HG02973 (cell line): ENCODE data around the gene TEX261.

Source experiments
- ATAC-seq: cut with Tn5 transposase; IDR thresholded peaks from one replicate; pipeline ENCODE4 v1.9.1; 2021; ENCODE audit warnings: moderate library complexity; ENCODE audit not compliant: unreplicated experiment

TEX261 gene

GRCh38 chr2:70982971-70983370 is 11.7 kb downstream of the TEX261 start:
- ATAC-seq = no peak

- ATAC-seq = no peak
Observed at GRCh38 chr2:70981866-70982810, 12.5 kb downstream of the TEX261 start.

- ATAC-seq = no peak
Observed at GRCh38 chr2:70981421-70981820, 13.3 kb downstream of the TEX261 start.

DNA sequence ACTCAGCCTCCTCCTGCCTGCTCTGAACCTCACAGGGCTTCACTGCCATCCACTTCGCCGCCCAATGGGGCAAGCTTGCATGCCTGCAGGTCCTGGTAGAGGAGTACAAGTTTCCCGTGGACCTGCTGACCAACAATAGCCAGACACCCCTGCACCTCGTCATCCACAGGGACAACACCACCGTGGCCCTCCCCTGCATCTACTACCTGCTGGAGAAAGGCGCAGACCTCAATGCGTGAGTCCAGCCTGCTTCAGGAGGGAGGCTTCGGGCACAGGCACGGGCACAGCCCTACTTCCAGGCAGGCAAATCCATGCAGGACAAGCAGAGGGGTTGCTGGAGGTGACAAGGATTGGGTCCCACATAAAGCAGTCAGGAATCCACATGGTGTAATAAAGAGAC is 15.0 kb downstream of the TEX261 start:
- no peak for ATAC-seq

GRCh38 chr2:70979180-70979488 is 15.5 kb downstream of the TEX261 start:
- ATAC-seq = no peak

GRCh38 chr2:70978341-70979179 is 16.1 kb downstream of the TEX261 start, which contains the start of gene ANKRD53:
Gene ANKRD53, plus strand, starts transcription at chr2:70978630. Its CDS starts 16 bp downstream, at chr2:70978646.
- ATAC-seq = no peak

DNA sequence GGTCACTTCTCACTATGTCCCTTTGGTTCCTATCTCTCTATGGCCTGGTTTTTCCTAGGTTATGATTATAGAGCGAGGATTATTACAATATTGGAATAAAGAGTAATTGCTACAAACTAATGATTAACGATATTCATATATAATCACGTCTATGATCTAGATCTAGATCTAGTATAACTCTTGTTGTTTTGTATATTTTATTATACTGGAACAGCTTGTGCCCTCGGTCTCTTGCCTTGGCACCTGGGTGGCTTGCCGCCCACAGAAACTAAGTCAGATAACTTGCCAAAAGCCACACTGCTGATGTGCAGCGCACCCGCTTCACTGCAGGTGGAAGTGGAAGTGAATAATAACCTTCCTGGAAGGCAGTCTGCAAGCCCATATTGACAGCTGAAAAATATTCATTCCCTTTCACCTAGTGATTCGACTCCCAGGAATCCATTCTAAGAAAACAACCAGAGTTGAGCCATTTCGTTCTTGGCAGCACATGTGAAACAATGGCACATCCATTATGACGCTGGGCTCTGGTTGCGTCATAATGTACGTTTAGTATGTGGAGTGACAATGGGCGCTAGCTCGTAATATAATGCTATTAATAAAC is 17.0 kb downstream of the TEX261 start:
- no peak for ATAC-seq

- no peak for ATAC-seq
Observed at GRCh38 chr2:70975237-70975636, 19.4 kb downstream of the TEX261 start.

- ATAC-seq = no peak
Observed at GRCh38 chr2:70974592-70974991, 20.1 kb downstream of the TEX261 start.

DNA sequence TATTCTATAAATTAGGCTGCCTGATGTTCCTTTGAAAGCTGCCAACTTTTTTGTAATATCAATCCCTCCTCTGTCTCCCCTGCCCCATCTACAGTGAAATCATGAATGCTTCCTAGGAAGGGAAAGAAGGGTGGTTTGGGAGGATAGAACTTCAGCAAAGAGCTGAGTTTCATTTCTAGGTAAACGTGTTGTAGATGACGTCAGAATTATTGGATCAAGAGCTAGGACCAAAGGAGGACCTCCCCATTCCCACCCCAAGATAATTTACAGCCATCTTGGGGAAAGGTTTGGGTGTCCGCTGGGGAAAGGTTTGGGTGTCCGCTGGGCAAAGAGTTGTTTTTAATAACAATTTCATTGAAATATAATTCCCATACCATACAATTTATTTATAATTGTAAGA is 27.5 kb downstream of the TEX261 start:
- no peak for ATAC-seq

DNA sequence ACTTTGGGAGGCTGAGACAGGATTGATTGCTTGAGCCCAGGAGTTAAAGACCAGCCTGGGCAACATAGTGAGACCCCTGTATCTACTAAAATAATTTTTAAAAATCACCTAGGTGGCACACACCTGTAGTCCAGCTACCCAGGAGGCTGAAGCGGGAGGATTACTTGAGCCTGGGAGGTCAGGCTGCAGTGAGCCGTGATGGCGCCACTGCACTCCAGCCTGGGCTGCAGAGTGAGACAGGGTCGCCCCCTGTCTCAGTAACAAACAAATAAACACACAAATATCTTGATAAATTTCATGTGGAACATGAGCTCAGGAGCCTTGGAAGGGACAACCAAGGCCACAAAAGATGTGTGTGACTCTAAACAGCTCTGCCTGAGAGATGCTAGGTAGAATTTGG is 28.0 kb downstream of the TEX261 start:
- ATAC-seq = no peak

DNA sequence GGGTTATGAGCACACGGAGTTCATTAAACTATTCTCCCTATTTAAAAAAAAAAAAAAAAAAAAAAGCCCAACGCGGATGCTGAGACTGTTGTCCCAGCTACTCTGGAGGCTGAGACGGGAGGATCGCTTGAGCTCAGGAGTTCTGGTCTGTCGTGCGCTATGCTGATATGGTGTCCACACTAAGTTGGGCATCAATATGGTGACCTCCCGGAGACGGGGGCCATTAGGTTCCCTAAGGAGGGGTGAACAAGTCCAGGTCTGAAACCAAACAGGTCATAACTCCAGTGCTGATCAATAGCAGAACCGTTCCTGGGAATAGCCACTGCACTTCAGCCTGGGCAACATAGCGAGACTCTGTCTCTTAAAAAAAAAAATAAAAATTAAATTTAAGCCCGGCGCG is 29.2 kb downstream of the TEX261 start:
- no peak for ATAC-seq

DNA sequence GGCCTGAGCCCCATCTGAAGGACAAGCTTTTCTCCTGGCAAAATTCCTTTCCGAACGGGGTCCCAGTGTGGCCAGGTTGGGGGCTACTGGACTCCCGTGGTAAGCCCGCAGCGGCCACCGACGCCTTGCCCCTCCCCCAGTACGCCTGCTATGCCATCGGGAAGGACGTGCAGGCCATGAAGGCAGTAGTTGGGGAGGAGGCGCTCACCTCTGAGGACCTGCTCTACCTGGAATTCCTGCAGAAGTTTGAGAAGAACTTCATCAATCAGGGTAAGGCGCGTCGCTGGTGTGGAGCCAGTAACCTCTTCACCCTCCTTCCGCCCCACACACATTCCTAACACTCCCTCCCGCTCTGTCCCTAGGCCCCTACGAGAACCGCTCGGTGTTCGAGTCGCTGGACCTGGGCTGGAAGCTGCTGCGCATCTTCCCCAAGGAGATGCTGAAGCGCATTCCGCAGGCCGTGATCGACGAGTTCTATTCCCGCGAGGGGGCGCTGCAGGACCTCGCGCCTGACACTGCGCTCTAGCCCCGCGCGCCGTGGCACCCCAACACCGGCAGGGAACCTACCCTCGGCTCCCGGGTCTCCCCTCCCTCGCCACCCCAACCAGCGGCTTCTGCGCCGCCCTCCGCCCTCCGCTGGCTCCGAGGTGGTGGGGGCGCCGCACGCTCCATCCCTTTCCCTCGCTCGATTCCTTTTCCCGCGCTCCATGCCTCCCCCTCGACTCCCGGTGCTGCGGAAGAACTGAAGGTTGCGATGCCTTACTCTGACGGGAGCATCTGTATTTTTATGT is 29.9 kb downstream of the TEX261 start:
- ATAC-seq = no peak

GRCh38 chr2:70964133-70964532 is 30.5 kb downstream of the TEX261 start:
- ATAC-seq = no peak

DNA sequence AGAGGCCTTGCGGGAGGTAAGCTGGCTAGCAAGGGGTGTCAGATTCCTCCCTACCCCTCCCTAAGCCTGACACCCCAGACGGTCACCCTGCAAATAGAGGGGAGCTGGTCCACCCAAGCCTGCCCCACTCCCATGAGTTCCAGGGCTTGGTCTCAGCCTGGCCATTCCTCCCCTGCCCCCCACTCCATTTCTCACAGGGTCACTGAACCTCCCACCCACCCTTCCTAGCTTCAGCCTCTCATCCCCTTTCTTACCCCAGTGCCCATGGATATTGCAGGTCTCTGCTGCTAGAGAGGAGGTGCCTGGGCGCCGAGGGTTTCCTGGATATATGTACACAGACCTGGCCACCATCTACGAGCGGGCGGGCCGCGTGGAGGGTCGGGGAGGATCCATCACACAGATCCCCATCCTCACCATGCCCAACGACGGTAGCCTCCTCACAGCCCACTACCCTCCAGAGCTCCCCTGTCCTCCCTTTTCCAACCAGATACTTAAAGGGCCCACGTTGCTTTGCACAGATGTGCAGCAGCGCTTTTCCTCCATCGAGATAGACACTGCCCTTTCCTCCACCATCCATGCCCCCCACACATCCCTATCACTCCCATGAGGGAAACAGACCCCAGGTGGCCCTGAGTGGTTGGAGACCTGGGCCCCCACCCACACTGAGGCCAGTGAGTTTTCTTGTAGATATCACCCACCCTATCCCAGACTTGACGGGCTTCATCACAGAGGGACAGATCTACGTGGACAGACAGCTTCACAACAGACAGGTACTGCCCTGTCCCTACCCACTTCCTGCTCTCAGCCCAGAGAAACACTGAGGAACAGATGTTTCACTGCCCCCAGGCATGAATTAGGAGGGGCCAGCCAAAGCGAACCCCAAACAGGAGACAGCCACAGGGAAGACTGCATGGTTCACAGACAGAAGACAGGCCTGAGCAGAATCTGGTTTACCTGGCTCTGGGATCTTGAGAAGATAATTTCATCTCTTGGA is 31.5 kb downstream of the TEX261 start:
- ATAC-seq = no peak

DNA sequence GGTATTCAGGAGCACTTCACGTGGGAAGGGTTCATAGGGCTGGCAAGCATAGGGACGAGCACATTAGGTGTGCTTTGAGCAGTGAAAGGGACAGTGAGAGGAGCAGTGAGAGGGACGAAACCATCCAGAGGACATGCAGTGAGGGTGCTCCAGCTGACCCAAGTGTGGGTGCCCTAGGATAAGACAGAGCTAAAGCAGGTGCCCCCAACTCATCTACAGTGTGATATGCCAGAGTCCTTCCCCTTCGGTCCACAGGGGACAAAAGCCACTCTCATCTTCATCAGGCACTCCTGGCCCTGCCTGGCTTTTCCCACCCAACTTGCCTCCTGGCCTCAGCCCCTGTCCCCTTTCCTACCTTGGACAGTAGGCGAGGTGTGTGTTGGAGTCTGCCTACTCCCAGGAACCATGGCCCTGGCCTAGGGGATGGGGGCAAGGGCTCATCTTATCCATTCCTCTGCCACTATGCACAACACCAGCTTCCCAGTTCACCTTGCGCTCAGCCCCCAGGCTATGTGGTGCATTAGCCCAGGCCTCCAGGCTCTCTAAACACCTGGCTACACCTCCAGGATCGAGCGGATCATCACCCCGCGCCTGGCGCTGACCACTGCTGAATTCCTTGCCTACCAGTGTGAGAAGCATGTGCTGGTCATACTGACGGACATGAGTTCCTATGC is 32.3 kb downstream of the TEX261 start:
- ATAC-seq = no peak

GRCh38 chr2:70961648-70961994 is 33.1 kb downstream of the TEX261 start:
- no peak for ATAC-seq

DNA sequence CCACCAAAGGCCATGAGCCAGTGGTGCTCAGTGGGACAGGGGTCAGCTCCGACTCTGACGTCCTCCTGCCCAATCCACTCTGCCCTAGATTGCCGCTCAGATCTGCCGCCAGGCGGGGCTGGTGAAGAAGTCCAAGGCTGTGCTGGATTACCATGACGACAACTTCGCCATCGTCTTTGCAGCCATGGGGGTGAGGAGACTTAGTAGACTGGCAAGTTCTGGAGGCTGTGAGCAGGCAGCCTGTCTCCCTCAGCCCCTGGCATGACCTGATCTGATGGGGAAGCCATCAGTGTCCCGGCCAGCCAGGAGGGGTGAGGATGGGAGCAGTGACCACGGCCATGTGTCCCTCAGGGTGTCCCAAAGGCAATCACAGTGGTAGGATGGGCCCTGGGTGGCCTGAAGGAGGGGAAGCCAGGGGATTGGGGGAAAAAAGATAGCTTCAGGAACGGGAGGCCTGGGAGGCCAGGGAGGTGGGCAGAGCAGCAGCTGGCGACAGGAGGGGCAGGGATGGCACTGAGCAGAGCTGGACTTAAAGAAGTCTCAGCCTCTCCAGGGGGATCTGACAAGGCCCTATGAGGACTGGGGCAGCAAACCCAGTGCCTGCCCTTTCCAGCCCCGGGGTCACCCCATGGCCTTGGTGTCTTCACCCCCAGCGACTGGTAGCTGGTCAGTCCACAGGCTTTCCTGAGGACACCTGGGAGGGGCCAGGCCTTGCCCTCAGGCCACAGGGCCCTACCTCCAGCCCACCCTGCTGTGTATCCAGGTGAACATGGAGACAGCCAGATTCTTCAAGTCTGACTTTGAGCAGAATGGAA is 33.6 kb downstream of the TEX261 start:
- ATAC-seq = no peak
